NB4 (cell line): ENCODE measurements around the gene TMEM219.

Experiments
- MYC ChIP-seq: IDR thresholded peaks from 2 replicates; pipeline ENCODE4 v1.6.1; 2011; ENCODE audit warnings: low read depth, low read length
- POLR2A ChIP-seq: IDR thresholded peaks from 2 replicates; pipeline ENCODE4 v1.6.1; 2011; ENCODE audit warnings: mild to moderate bottlenecking; ENCODE audit not compliant: insufficient read length; ENCODE audit errors: extremely low read depth
- TF ChIP-seq, protein P1 (sequence below): IDR thresholded peaks from one replicate; pipeline ENCODE4 v1.5.1; 2012; ENCODE audit warnings: low read depth, low read length
- TF ChIP-seq, protein P2 (sequence below): IDR thresholded peaks from 2 replicates; pipeline ENCODE4 v1.6.1; 2011; ENCODE audit warnings: low read depth, low read length

DNA sequence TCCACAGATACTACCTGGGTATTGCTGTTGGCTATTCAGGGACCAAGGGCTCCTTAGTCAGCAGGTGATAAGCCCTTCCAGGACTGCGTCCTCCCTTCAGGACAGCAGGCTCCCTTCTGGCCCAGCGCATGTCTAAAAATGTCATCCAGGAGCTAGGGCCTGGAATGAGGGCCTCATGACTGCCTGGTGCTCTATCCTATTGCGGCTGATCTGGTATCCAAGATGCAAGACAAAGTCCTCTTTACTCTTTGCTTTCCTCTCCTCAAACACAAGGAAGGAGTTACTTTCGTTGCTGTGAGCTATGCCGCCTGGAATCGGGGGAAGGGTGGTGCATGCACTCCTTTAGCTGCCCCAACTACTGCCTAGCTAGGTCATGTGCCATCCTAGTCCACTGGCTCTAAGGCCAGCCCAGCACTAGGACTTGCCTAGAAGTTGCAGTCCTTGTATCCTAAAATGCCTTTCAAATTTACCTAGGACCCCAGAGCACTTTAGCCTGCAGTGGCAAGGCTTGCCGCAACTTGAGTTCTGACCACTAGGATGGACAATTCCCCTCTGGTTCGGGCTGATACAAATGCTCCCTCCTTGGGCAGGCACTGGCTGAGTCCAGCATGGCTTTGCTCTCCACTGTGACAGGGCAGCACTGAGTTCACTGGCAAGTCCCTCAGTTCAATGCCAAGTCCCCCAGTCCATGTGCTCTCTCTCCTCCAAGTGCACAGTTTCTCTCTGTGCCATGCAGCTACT, 10.1 kb upstream of the TMEM219 start:
- TF ChIP-seq, protein P1, sequence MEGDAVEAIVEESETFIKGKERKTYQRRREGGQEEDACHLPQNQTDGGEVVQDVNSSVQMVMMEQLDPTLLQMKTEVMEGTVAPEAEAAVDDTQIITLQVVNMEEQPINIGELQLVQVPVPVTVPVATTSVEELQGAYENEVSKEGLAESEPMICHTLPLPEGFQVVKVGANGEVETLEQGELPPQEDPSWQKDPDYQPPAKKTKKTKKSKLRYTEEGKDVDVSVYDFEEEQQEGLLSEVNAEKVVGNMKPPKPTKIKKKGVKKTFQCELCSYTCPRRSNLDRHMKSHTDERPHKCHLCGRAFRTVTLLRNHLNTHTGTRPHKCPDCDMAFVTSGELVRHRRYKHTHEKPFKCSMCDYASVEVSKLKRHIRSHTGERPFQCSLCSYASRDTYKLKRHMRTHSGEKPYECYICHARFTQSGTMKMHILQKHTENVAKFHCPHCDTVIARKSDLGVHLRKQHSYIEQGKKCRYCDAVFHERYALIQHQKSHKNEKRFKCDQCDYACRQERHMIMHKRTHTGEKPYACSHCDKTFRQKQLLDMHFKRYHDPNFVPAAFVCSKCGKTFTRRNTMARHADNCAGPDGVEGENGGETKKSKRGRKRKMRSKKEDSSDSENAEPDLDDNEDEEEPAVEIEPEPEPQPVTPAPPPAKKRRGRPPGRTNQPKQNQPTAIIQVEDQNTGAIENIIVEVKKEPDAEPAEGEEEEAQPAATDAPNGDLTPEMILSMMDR, result no peak
- TF ChIP-seq POLR2A (no peak), MYC (no peak)
- TF ChIP-seq, protein P2, sequence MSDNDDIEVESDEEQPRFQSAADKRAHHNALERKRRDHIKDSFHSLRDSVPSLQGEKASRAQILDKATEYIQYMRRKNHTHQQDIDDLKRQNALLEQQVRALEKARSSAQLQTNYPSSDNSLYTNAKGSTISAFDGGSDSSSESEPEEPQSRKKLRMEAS, result no peak
